Measurements from ENCODE around the gene ENOX1. TPM values are rescaled to one million over a fixed set of nuclear protein-coding genes. Genes with fewer than 3 reads are reported as not detected.
"Not testable (repeated sequence)": the region's sequence is repeated elsewhere in the genome, so short reads cannot be mapped to it uniquely, and the experiment has no call there.

Gene ENOX1
- total RNA-seq, 1 experiment from 2014 or later, result 0.07 TPM

- Histone ChIP-seq H3K27me3 (ENCODE audit: control insufficient read depth, insufficient read depth, low read length) (no peaks in the 10 kb centered on the region), H3K36me3 (replicated peaks; ENCODE audit: control insufficient read depth, insufficient read depth, low read length) (no peaks in the 10 kb centered on the region)
Measured at GRCh38 chr13:43362556-43362955, 424.2 kb downstream of the ENOX1 start.

DNA sequence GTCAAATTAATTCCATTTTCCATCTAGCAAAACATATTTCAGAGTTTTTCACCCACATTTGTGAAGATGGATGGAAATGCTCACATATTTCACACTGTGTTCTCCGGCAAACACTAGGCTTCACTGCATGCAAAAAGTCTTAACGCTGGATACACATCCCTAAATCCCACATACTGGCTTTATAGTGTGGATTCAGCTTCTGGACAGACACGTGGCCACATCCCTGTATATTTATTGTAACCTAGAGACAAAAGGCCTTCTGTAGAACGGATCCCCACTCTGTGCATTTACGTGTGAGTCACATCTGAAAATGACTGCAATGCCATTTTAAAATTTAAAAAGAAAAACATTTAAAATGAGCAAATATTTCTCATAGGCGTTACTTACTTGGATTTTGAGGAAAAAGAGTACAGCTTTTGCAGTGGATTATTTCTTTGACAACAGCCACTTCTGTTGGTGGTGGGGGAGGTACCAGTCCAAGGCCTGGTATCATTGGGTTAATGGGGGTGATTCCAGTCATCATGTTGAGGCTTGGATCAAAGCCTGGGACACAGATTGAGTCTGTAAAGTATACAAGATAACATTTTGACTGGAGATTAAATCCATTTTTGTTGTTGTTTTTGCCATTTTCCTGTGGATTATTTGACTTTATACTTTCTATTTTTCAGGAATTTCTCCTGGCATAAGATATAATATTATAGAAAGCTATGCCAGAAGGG, 425.7 kb downstream of the ENOX1 start:
- Histone ChIP-seq H3K36me3 (replicated peaks; ENCODE audit: control insufficient read depth, insufficient read depth, low read length) (no peaks in the 10 kb centered on the region), H3K27me3 (ENCODE audit: control insufficient read depth, insufficient read depth, low read length) (no peaks in the 10 kb centered on the region), H3K4me3 (ENCODE audit: insufficient read depth, low read depth, low read length) (no peak overlapping the region)
- DNase-seq, result no peak

More at GRCh38 chr13:43362556-43362955, 424.2 kb downstream of the ENOX1 start:
- DNase-seq, result no peak
- no peak overlapping the region for H3K4me3 ChIP-seq (ENCODE audit: insufficient read depth, low read depth, low read length)

GRCh38 chr13:43360171-43360570, 426.6 kb downstream of the ENOX1 start:
- Histone ChIP-seq H3K36me3 (replicated peaks; ENCODE audit: control insufficient read depth, insufficient read depth, low read length) (no peaks in the 10 kb centered on the region), H3K27me3 (ENCODE audit: control insufficient read depth, insufficient read depth, low read length) (no peaks in the 10 kb centered on the region), H3K4me3 (ENCODE audit: insufficient read depth, low read depth, low read length) (no peak overlapping the region)
- DNase-seq, result no peak

DNA sequence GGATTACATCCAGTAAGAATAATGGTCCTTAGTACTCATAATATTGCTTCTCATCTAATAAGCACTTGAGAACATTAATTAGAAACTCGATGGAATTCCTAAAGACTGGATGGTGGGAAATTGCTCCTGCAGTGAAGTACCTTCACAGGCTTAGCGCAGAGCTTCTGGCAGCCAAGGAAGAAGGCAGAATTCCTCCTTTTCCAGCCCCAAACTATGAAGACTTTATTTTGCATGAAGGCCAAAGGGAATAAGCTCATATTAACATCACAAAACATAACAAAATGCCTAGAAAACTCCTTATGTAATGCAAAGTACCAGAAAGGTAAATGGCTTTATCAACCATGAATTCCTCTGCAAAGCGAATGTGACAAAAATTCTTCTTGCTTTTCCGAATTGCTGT, 427.2 kb downstream of the ENOX1 start:
- H3K4me3 ChIP-seq (ENCODE audit: insufficient read depth, low read depth, low read length), result no peak overlapping the region
- no peaks in the 10 kb centered on the region for H3K27me3 ChIP-seq (ENCODE audit: control insufficient read depth, insufficient read depth, low read length)
- DNase-seq, result no peak
- no peaks in the 10 kb centered on the region for H3K36me3 ChIP-seq (replicated peaks; ENCODE audit: control insufficient read depth, insufficient read depth, low read length)

DNA sequence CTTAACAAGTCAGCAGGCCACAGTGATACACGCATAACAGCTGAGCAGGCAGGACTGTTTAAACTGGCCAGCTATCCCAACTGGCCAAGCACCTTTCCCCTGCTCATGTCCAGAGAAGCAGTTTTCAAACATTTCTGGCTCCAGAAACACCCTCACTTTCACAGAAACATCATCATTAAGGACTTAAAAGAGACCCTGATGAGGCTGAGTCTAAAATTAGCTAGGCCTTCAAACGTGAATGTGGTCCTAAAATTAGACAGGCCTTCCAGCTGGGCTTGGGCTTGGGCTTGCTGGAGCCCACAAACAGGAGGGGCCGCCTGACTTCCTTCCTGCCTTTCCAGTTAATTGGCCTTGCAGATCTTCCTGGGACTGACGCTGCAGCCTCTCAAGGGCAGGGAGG, 429.2 kb downstream of the ENOX1 start:
- H3K27me3 ChIP-seq (ENCODE audit: control insufficient read depth, insufficient read depth, low read length), result no peaks in the 10 kb centered on the region
- H3K36me3 ChIP-seq (replicated peaks; ENCODE audit: control insufficient read depth, insufficient read depth, low read length), result no peaks in the 10 kb centered on the region
- DNase-seq, result no peak
- H3K4me3 ChIP-seq (ENCODE audit: insufficient read depth, low read depth, low read length), result no peak overlapping the region

GRCh38 chr13:43356567-43356966, 430.2 kb downstream of the ENOX1 start:
- no peaks in the 10 kb centered on the region for H3K27me3 ChIP-seq (ENCODE audit: control insufficient read depth, insufficient read depth, low read length)
- DNase-seq, result no peak

GRCh38 chr13:43355774-43356173, 431.0 kb downstream of the ENOX1 start:
- H3K36me3 ChIP-seq (replicated peaks; ENCODE audit: control insufficient read depth, insufficient read depth, low read length), result no peaks in the 10 kb centered on the region
- H3K4me3 ChIP-seq (ENCODE audit: insufficient read depth, low read depth, low read length), result no peak overlapping the region
- H3K27me3 ChIP-seq (ENCODE audit: control insufficient read depth, insufficient read depth, low read length), result no peaks in the 10 kb centered on the region
- no peak for DNase-seq

More at GRCh38 chr13:43356567-43356966, 430.2 kb downstream of the ENOX1 start:
- Histone ChIP-seq H3K36me3 (replicated peaks; ENCODE audit: control insufficient read depth, insufficient read depth, low read length) (no peaks in the 10 kb centered on the region), H3K4me3 (ENCODE audit: insufficient read depth, low read depth, low read length) (no peak overlapping the region)

DNA sequence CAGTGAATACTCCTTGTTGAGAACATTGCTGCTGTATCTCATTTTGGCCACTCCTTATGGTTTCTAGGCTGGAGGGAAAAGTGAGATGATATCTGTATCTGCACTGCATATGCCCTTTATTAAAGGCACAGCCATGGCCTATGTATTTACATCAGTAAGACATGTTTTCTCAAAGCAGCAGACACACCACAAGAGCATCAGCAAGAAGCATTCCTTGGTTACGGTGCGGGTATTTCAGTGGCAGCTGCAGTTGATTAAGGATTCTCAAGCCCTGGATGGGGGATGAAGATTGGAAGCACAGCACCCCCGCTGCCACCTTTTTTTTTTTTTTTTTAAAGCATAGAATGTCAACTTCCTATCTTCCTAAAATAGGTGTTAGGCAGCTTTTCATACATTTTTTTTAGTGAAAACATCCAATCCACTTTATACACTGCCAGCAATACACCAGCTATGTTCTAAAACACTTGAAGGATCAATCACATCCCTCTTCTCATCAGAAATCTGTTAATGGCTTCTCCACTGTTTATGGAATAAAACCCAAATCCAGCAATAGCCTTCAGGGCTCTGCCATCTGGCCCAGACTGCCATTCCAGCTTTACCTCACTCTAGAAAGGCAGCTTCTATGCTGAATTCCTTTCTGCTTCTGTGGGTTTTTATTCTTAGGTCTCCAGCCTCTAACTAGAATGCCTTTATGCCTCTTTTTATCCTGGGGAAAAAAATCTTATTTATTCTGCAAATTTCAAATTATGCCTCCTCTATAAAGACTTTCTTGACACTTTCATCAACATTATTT, 432.4 kb downstream of the ENOX1 start:
- Histone ChIP-seq H3K36me3 (replicated peaks; ENCODE audit: control insufficient read depth, insufficient read depth, low read length) (no peaks in the 10 kb centered on the region), H3K4me3 (ENCODE audit: insufficient read depth, low read depth, low read length) (no peak overlapping the region), H3K27me3 (ENCODE audit: control insufficient read depth, insufficient read depth, low read length) (no peaks in the 10 kb centered on the region)
- DNase-seq, result no peak

- no peaks in the 10 kb centered on the region for H3K36me3 ChIP-seq (replicated peaks; ENCODE audit: control insufficient read depth, insufficient read depth, low read length)
- no peak overlapping the region for H3K4me3 ChIP-seq (ENCODE audit: insufficient read depth, low read depth, low read length)
- DNase-seq, result no peak
- H3K27me3 ChIP-seq (ENCODE audit: control insufficient read depth, insufficient read depth, low read length), result no peaks in the 10 kb centered on the region
Measured at GRCh38 chr13:43353631-43354030, 433.1 kb downstream of the ENOX1 start.

DNA sequence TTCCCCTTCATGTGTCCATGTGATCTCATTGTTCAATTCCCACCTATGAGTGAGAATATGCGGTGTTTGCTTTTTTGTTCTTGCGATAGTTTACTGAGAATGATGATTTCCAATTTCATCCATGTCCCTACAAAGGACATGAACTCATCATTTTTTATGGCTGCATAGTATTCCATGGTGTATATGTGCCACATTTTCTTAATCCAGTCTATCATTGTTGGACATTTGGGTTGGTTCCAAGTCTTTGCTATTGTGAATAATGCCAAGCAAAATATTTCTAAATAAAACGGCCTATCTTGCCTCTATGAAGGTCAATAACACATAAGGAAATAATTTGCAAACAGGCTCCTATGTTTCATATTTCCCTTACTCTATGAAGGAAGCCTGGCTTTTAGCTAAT, 435.2 kb downstream of the ENOX1 start:
- H3K36me3 ChIP-seq (replicated peaks; ENCODE audit: control insufficient read depth, insufficient read depth, low read length); H3K4me3 ChIP-seq (ENCODE audit: insufficient read depth, low read depth, low read length): not testable (repeated sequence)

DNA sequence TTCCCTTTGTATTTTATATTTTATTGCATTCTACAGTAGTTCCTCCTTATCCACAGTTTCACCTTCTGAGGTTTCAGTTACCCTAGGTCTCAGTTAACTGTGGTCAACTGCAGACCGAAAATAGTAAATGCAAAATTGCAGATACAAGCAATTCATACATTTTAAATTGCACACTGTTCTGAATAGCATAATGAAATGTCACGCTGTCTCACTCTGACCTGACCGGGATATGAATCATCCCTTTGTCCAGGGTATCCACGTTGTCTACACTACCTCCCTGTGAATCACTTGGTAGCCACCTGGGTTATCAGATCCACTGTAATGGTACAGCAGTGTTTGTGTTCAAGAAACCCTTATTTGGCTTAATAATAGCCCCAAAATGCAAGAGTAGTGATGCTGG, 438.4 kb downstream of the ENOX1 start:
- DNase-seq, result no peak
- no peaks in the 10 kb centered on the region for H3K36me3 ChIP-seq (replicated peaks; ENCODE audit: control insufficient read depth, insufficient read depth, low read length)
- H3K27me3 ChIP-seq (ENCODE audit: control insufficient read depth, insufficient read depth, low read length), result no peaks in the 10 kb centered on the region
- H3K4me3 ChIP-seq (ENCODE audit: insufficient read depth, low read depth, low read length), result no peak overlapping the region

More for the DNA sequence above, 435.2 kb downstream of the ENOX1 start:
- not testable (repeated sequence) for H3K27me3 ChIP-seq (ENCODE audit: control insufficient read depth, insufficient read depth, low read length); DNase-seq

DNA sequence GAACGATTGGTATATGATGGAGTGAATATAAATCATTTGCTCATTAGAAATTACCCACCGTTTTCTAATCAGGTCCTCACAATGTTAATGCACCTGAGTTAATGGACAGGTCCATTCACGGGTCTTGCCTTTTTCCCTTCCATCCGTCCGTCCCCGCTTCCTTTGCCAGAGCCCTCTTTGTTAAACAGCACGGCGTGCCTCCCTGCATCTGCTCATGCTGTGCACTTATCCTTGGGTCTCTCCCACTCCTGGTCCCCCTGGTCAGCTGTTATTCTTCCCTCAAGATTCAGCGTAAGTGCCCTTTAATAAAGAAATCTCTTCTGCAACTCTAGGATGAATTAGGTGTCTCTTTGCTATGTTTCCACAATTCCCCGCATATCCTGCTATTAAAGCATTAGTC, 438.9 kb downstream of the ENOX1 start:
- peak; percentile 30 for DNase-seq
- Histone ChIP-seq H3K36me3 (replicated peaks; ENCODE audit: control insufficient read depth, insufficient read depth, low read length) (no peaks in the 10 kb centered on the region), H3K27me3 (ENCODE audit: control insufficient read depth, insufficient read depth, low read length) (no peaks in the 10 kb centered on the region), H3K4me3 (ENCODE audit: insufficient read depth, low read depth, low read length) (no peak overlapping the region)

DNA sequence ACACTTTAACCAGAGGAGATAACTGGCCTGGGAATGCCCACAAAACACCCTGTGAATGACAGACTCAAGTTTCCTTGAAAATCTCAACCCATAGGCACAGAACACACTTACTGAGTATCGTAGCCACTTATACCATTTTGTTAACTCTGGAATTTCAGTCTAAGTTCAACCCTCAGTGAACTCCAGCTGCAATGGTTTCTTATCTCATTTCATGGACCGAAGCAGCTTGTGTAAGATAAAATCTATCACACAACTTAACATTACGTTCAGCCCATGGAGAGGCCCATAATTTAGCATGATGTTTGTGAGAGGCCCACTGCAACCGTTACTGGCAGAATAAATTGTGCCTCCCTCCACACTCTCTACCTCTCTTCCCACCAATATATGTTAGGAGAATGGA, 440.3 kb downstream of the ENOX1 start:
- Histone ChIP-seq H3K4me3 (ENCODE audit: insufficient read depth, low read depth, low read length) (no peak overlapping the region), H3K36me3 (replicated peaks; ENCODE audit: control insufficient read depth, insufficient read depth, low read length) (no peaks in the 10 kb centered on the region), H3K27me3 (ENCODE audit: control insufficient read depth, insufficient read depth, low read length) (no peaks in the 10 kb centered on the region)
- no peak for DNase-seq

GRCh38 chr13:43343645-43344044, 443.1 kb downstream of the ENOX1 start:
- Histone ChIP-seq H3K36me3 (replicated peaks; ENCODE audit: control insufficient read depth, insufficient read depth, low read length) (no peaks in the 10 kb centered on the region), H3K4me3 (ENCODE audit: insufficient read depth, low read depth, low read length) (no peak overlapping the region), H3K27me3 (ENCODE audit: control insufficient read depth, insufficient read depth, low read length) (no peaks in the 10 kb centered on the region)
- no peak for DNase-seq
